ENCODE data around the gene HMGCS2.

DNA sequence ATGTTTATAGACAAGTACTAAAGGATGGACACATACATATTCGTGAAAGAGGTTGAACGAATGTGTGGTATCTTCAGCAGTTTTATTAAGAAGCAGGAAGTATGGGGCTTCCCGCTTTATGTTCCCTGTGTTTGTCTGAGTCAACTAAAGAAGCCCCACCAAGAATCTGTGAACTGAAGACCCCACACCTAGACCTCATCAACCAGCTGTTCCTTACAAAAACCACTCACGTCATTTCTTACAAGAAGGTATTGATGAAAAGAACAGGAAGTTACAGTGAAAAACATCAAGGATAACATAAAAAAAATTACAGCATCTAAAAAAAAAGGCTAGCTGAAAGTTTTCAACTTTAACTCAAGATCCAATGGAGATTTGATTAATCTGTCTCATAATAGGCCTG, 30.3 kb upstream of the HMGCS2 start:
- TF ChIP-seq, protein P1, sequence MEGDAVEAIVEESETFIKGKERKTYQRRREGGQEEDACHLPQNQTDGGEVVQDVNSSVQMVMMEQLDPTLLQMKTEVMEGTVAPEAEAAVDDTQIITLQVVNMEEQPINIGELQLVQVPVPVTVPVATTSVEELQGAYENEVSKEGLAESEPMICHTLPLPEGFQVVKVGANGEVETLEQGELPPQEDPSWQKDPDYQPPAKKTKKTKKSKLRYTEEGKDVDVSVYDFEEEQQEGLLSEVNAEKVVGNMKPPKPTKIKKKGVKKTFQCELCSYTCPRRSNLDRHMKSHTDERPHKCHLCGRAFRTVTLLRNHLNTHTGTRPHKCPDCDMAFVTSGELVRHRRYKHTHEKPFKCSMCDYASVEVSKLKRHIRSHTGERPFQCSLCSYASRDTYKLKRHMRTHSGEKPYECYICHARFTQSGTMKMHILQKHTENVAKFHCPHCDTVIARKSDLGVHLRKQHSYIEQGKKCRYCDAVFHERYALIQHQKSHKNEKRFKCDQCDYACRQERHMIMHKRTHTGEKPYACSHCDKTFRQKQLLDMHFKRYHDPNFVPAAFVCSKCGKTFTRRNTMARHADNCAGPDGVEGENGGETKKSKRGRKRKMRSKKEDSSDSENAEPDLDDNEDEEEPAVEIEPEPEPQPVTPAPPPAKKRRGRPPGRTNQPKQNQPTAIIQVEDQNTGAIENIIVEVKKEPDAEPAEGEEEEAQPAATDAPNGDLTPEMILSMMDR (IDR thresholded peaks at IDR 0.05), result no peak
- TF ChIP-seq JUN (IDR thresholded peaks at IDR 0.05) (no peak), RNF2 (IDR thresholded peaks at IDR 0.05; ENCODE audit: borderline replicate concordance, low read depth) (no peak)

Measured in A549 (cell line).